Activated CD8-positive, alpha-beta T cell treated with anti-CD3 and anti-CD28 coated beads for 36 hours (primary cell): ENCODE data around the gene PRKG1. TPM values are rescaled to one million over a fixed set of nuclear protein-coding genes. Genes with fewer than 3 reads are reported as not detected.

ENCODE experiments used
- ATAC-seq: fragments of 200-7000 bp; cut with Tn5 transposase; one replicate; pipeline ENCODE4 v1.10.0; 2021; ENCODE audit warnings: mild to moderate bottlenecking, moderate library complexity
- CTCF ChIA-PET: fragments of 350-600 bp; sonication (Branson Sonifier 250); formaldehyde crosslinking; loops from one replicate; lab custom pipeline; 2021; ENCODE audit warnings: antibody characterized with exemption; lab: Charles Lee
- POLR2A ChIA-PET: fragments of 350-600 bp; sonication (Branson Sonifier 250); formaldehyde crosslinking; loops from one replicate; lab custom pipeline; 2021; ENCODE audit warnings: antibody characterized with exemption; lab: Charles Lee
- DNase-seq: peaks from one replicate; pipeline ENCODE4 v3.0.0-alpha.2; 2020
- H3K27ac Mint-ChIP-seq: one replicate; pipeline ENCODE4 v1.8.0; 2021; ENCODE audit warnings: mild to moderate bottlenecking, mixed read lengths
- H3K27me3 Mint-ChIP-seq: one replicate; pipeline ENCODE4 v1.8.0; 2021; ENCODE audit warnings: mixed read lengths
- H3K36me3 Mint-ChIP-seq: one replicate; pipeline ENCODE4 v1.8.0; 2021; ENCODE audit warnings: low read depth, mixed read lengths
- H3K4me1 Mint-ChIP-seq: one replicate; pipeline ENCODE4 v1.8.0; 2021; ENCODE audit warnings: low read depth, mixed read lengths
- H3K4me3 Mint-ChIP-seq: one replicate; pipeline ENCODE4 v1.8.0; 2021; ENCODE audit warnings: mild to moderate bottlenecking, moderate library complexity, mixed read lengths
- H3K9me3 Mint-ChIP-seq: one replicate; pipeline ENCODE4 v1.8.0; 2021; ENCODE audit warnings: mixed read lengths
- intact Hi-C: fragments of 100-400 bp; cut with micrococcal nuclease; formaldehyde crosslinking; loops from one replicate; pipeline ENCODE4 v1.10.0; 2022
- total RNA-seq, 2 experiments: library from RNA; stranded (reverse); gene quantifications; one replicate each; pipeline ENCODE4 v1.2.3, GENCODE V29; 2021
- TF ChIP-seq, protein P1 (sequence below): fragments of 200-600 bp; IDR thresholded peaks from one replicate; pipeline ENCODE4 v1.8.0; 2022; ENCODE audit warnings: antibody characterized with exemption, mild to moderate bottlenecking

The PRKG1 gene
- total RNA-seq, 2 experiments from 2014 or later: not detected

DNA sequence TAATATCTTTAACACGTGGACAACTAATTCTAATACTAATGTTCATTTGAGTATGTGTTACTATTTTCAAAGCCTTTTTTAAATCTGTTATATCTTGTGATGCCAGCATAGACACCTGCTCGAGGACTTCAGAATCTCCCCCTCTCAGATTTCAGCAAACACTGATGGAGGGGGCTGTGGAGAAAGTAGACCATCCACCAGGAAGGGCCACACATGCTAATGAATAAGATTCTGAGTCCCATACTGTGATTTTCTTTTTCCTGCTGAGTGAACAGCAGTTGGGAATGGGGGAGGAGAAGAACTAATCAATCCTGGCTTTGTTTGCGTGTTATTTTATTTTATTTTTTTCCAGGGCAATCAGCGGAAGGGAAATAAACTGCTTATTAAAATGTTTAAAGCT is 783.0 kb downstream of the PRKG1 start:
- DNase-seq (no peak), ATAC-seq (no peak)
- H3K36me3 Mint-ChIP-seq: no peaks in the 10 kb centered on the region
- H3K9me3 Mint-ChIP-seq: no peaks in the 10 kb centered on the region
- H3K4me3 Mint-ChIP-seq: no peak overlapping the region
- intact Hi-C loops: no loop called here
- H3K4me1 Mint-ChIP-seq: no peaks in the 10 kb centered on the region
- no peak overlapping the region for H3K27ac Mint-ChIP-seq
- peaks cover 2% of the 10 kb centered on the region for H3K27me3 Mint-ChIP-seq
- CTCF ChIA-PET: no interaction called here
- POLR2A ChIA-PET: no interaction called here
- TF ChIP-seq, protein P1, sequence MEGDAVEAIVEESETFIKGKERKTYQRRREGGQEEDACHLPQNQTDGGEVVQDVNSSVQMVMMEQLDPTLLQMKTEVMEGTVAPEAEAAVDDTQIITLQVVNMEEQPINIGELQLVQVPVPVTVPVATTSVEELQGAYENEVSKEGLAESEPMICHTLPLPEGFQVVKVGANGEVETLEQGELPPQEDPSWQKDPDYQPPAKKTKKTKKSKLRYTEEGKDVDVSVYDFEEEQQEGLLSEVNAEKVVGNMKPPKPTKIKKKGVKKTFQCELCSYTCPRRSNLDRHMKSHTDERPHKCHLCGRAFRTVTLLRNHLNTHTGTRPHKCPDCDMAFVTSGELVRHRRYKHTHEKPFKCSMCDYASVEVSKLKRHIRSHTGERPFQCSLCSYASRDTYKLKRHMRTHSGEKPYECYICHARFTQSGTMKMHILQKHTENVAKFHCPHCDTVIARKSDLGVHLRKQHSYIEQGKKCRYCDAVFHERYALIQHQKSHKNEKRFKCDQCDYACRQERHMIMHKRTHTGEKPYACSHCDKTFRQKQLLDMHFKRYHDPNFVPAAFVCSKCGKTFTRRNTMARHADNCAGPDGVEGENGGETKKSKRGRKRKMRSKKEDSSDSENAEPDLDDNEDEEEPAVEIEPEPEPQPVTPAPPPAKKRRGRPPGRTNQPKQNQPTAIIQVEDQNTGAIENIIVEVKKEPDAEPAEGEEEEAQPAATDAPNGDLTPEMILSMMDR: no peak

- H3K27ac Mint-ChIP-seq: no peak overlapping the region
- ATAC-seq (no peak), DNase-seq (no peak)
- no peaks in the 10 kb centered on the region for H3K4me1 Mint-ChIP-seq
- intact Hi-C loops: no loop called here
- H3K4me3 Mint-ChIP-seq: no peak overlapping the region
- H3K9me3 Mint-ChIP-seq: no peaks in the 10 kb centered on the region
- TF ChIP-seq, protein P1: no peak
- ChIA-PET POLR2A (no interaction called here), CTCF (no interaction called here)
- H3K27me3 Mint-ChIP-seq: peaks cover 2% of the 10 kb centered on the region
- H3K36me3 Mint-ChIP-seq: no peaks in the 10 kb centered on the region
These were observed 786.0 kb downstream of the PRKG1 start for GRCh38 chr10:51860257-51860656.

GRCh38 chr10:51861051-51861450 is 786.8 kb downstream of the PRKG1 start:
- no peak overlapping the region for H3K27ac Mint-ChIP-seq
- intact Hi-C loops: no loop called here
- no peaks in the 10 kb centered on the region for H3K36me3 Mint-ChIP-seq
- H3K27me3 Mint-ChIP-seq: no peaks in the 10 kb centered on the region
- H3K4me3 Mint-ChIP-seq: no peak overlapping the region
- no peaks in the 10 kb centered on the region for H3K9me3 Mint-ChIP-seq
- ChIA-PET POLR2A (no interaction called here), CTCF (interaction anchor here (1.2 kb wide), 1 partner anchor 472 kb away, joined by 3 read pairs; no protein-coding TSS in a partner anchor)
- DNase-seq (no peak), ATAC-seq (no peak)
- TF ChIP-seq, protein P1: no peak
- H3K4me1 Mint-ChIP-seq: no peaks in the 10 kb centered on the region

DNA sequence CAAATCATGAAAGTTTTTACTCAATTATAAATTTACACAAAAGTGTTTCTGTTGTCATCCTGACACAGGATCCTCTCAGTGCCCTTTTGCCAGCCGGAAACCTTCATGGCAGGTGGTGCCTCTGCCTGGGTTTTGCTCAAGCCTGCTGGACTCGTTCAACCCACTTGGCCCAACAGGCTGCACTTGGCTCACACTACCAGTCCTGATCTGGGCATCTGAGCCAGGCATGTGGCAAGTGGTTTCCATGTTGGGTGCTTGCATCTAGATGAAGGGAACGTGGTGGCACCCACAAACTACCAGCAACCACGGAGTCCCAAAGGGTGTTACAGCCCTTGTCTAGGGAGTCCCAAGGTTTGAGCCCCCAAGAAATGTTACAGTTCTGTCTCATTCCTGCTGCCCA is 787.4 kb downstream of the PRKG1 start:
- ATAC-seq (no peak), DNase-seq (no peak)
- no peak overlapping the region for H3K27ac Mint-ChIP-seq
- no peaks in the 10 kb centered on the region for H3K4me1 Mint-ChIP-seq
- TF ChIP-seq, protein P1: no peak
- H3K4me3 Mint-ChIP-seq: no peak overlapping the region
- no peaks in the 10 kb centered on the region for H3K36me3 Mint-ChIP-seq
- H3K27me3 Mint-ChIP-seq: no peaks in the 10 kb centered on the region
- no peaks in the 10 kb centered on the region for H3K9me3 Mint-ChIP-seq
- ChIA-PET POLR2A (no interaction called here), CTCF (interaction anchor here (1.2 kb wide), 1 partner anchor 472 kb away, joined by 3 read pairs; no protein-coding TSS in a partner anchor)
- intact Hi-C loops: no loop called here

- ChIA-PET POLR2A (no interaction called here), CTCF (no interaction called here)
- Mint-ChIP-seq H3K9me3 (no peaks in the 10 kb centered on the region), H3K27ac (no peak overlapping the region), H3K36me3 (no peaks in the 10 kb centered on the region), H3K27me3 (no peaks in the 10 kb centered on the region), H3K4me3 (no peak overlapping the region), H3K4me1 (no peaks in the 10 kb centered on the region)
- TF ChIP-seq, protein P1: no peak
- intact Hi-C loops: no loop called here
- ATAC-seq (no peak), DNase-seq (no peak)
These were observed 787.9 kb downstream of the PRKG1 start for GRCh38 chr10:51862149-51862548.
